ENCODE measurements around the gene OSBPL8. TPM values are rescaled to one million over a fixed set of nuclear protein-coding genes. Genes with fewer than 3 reads are reported as not detected.
"Not testable (repeated sequence)": the region's sequence is repeated elsewhere in the genome, so short reads cannot be mapped to it uniquely, and the experiment has no call there.

OSBPL8 gene
- total RNA-seq, 1 donor from 2014 or later, result 77.5 TPM

DNA sequence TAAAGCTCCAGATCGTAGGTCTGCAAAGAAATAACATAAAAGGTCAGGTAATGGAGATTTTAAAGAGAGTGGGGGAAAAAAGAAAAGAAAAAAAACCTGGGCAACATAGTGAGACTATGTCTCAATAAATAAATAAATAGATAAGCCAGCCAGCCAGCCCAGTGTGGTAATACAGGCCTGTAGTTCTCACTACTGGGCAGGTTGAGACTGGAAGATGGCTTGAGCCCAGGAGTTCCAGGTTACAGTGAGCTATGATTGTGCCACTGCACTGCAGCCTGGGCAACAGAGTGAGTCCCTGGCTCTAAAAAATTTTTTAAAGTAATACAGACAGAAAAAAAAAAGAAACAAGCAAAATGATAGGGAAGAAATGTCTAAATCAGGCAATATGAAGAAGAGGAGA is 168.1 kb downstream of the OSBPL8 start:
- Histone ChIP-seq H3K27me3 (ENCODE audit: control insufficient read depth, insufficient read depth, low read length) (no peaks in the 10 kb centered on the region), H3K36me3 (ENCODE audit: control insufficient read depth, insufficient read depth, low read length) (no peaks in the 10 kb centered on the region), H3K4me3 (ENCODE audit: low read depth, low read length) (no peak overlapping the region)
- TF ChIP-seq, protein P1, sequence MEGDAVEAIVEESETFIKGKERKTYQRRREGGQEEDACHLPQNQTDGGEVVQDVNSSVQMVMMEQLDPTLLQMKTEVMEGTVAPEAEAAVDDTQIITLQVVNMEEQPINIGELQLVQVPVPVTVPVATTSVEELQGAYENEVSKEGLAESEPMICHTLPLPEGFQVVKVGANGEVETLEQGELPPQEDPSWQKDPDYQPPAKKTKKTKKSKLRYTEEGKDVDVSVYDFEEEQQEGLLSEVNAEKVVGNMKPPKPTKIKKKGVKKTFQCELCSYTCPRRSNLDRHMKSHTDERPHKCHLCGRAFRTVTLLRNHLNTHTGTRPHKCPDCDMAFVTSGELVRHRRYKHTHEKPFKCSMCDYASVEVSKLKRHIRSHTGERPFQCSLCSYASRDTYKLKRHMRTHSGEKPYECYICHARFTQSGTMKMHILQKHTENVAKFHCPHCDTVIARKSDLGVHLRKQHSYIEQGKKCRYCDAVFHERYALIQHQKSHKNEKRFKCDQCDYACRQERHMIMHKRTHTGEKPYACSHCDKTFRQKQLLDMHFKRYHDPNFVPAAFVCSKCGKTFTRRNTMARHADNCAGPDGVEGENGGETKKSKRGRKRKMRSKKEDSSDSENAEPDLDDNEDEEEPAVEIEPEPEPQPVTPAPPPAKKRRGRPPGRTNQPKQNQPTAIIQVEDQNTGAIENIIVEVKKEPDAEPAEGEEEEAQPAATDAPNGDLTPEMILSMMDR (IDR thresholded peaks at IDR 0.05; ENCODE audit: insufficient read depth, low read length, poor library complexity, severe bottlenecking), result no peak
- no peak for DNase-seq (ENCODE audit: low read depth)

DNA sequence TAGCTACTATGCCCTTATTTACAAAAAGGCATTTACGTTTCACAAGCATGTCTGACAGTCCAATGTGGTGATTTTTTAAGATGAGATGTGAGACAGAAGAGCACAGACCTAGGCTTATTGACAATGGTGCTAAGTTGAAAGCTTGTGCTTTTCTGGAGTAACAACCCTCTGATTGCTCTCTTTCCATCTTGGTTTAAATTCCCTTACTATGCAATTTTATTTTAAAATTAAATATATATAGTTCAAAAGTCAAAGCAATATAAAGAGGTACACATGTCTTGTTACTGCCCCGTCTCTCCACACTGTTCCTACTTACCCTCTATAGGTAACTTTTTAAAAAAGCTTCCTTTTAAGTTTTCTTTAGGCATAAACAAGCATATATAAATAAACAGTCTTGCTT is 172.0 kb downstream of the OSBPL8 start:
- TF ChIP-seq, protein P1 (IDR thresholded peaks at IDR 0.05; ENCODE audit: insufficient read depth, low read length, poor library complexity, severe bottlenecking), result no peak
- no peak for DNase-seq (ENCODE audit: low read depth)
- no peaks in the 10 kb centered on the region for H3K36me3 ChIP-seq (ENCODE audit: control insufficient read depth, insufficient read depth, low read length)

DNA sequence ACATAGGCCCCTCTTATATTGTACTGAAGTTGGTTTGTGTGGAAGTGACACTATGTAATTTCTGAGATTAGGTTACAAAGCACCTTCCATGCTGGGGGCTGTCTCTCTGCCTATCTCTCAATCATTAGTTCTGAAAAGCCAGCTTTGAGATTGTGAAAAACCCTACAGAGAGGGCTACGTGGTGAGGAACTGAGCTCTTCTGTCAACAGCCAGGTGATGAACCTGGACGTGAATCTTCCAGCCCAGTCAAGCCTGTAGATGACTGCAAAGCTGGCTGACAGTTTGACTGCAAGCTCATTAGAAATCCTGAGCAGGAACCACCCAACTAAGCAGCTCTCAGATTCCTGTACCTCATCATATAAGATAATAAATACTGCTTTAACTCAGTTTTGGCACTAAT is 175.0 kb downstream of the OSBPL8 start:
- H3K36me3 ChIP-seq (ENCODE audit: control insufficient read depth, insufficient read depth, low read length), result no peaks in the 10 kb centered on the region
- no peaks in the 10 kb centered on the region for H3K27me3 ChIP-seq (ENCODE audit: control insufficient read depth, insufficient read depth, low read length)
- TF ChIP-seq, protein P1 (IDR thresholded peaks at IDR 0.05; ENCODE audit: insufficient read depth, low read length, poor library complexity, severe bottlenecking), result no peak
- no peak for DNase-seq (ENCODE audit: low read depth)
- no peak overlapping the region for H3K4me3 ChIP-seq (ENCODE audit: low read depth, low read length)

More for the DNA sequence above, 172.0 kb downstream of the OSBPL8 start:
- no peaks in the 10 kb centered on the region for H3K27me3 ChIP-seq (ENCODE audit: control insufficient read depth, insufficient read depth, low read length)
- no peak overlapping the region for H3K4me3 ChIP-seq (ENCODE audit: low read depth, low read length)

DNA sequence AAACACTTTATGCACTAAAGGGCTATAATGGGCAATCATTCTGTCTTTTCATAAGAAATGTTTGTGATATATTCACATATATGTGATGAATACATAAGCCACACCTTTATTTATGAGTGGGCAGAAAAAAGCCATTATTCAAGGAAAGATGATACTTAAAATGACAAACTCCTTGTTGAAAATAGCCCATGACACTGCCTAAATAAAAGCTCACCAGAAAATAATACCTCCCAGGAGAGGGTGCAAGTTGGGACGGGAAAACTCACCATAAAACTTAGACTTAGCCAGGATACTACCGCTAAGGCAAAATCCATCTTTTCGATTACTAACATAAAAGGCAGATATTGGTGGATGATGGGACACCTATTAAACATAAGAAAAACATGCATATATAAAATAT is 175.6 kb downstream of the OSBPL8 start:
- H3K4me3 ChIP-seq (ENCODE audit: low read depth, low read length), result no peak overlapping the region
- DNase-seq (ENCODE audit: low read depth), result no peak
- no peaks in the 10 kb centered on the region for H3K36me3 ChIP-seq (ENCODE audit: control insufficient read depth, insufficient read depth, low read length)
- TF ChIP-seq, protein P1 (IDR thresholded peaks at IDR 0.05; ENCODE audit: insufficient read depth, low read length, poor library complexity, severe bottlenecking), result no peak
- H3K27me3 ChIP-seq (ENCODE audit: control insufficient read depth, insufficient read depth, low read length), result no peaks in the 10 kb centered on the region

DNA sequence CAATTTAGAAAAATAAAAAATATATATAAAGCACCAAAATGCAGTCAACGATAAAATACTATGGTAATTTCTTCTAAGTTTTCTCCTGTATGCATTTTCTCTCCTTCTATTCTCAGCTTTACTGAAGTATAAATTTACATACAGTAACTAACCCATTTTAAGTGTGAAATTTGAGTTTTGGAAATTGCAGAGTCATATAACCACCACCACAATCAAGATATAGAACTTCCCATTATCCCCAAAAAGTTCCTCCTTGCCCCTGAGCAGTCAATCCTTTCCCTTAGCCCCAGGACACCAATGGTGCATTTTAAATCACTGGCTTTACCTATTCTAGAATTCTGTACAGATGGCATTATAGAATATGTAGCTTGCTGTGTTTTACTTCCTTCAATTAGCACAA is 180.3 kb downstream of the OSBPL8 start:
- Histone ChIP-seq H3K36me3 (ENCODE audit: control insufficient read depth, insufficient read depth, low read length) (no peaks in the 10 kb centered on the region), H3K4me3 (ENCODE audit: low read depth, low read length) (no peak overlapping the region), H3K27me3 (ENCODE audit: control insufficient read depth, insufficient read depth, low read length) (no peaks in the 10 kb centered on the region)
- DNase-seq (ENCODE audit: low read depth), result no peak
- TF ChIP-seq, protein P1 (IDR thresholded peaks at IDR 0.05; ENCODE audit: insufficient read depth, low read length, poor library complexity, severe bottlenecking), result no peak

DNA sequence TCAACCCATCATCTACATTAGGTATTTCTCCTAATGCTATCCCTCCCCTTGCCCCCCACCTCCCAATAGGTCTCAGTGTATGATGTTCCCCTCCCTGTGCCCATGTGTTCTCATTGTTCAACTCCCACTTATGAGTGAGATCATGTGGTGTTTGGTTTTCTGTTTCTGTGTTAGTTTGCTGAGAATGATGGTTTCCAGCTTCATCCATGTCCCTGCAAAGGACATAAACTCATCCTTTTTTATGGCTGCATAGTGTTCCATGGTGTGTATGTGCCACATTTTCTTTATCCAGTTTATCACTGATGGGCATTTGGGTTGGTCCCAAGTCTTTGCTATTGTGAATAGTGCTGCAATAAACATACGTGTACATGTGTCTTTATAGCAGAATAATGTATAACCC is 182.7 kb downstream of the OSBPL8 start:
- DNase-seq (ENCODE audit: low read depth); H3K27me3 ChIP-seq (ENCODE audit: control insufficient read depth, insufficient read depth, low read length); H3K4me3 ChIP-seq (ENCODE audit: low read depth, low read length); H3K36me3 ChIP-seq (ENCODE audit: control insufficient read depth, insufficient read depth, low read length): not testable (repeated sequence)

All from kidney epithelial cell (primary cell).